AG08395 (cell line): ENCODE measurements around the gene COMP.

Experiments
- DNase-seq: peaks from one replicate; pipeline ENCODE4 v3.0.0; 2012; ENCODE audit warnings: mixed read lengths, low spot score

The COMP gene

GRCh38 chr19:18782559-18783225 is 8.4 kb downstream of the COMP start:
- no peak for DNase-seq

- DNase-seq = no peak
Measured at GRCh38 chr19:18781885-18782527, 9.1 kb downstream of the COMP start.

DNA sequence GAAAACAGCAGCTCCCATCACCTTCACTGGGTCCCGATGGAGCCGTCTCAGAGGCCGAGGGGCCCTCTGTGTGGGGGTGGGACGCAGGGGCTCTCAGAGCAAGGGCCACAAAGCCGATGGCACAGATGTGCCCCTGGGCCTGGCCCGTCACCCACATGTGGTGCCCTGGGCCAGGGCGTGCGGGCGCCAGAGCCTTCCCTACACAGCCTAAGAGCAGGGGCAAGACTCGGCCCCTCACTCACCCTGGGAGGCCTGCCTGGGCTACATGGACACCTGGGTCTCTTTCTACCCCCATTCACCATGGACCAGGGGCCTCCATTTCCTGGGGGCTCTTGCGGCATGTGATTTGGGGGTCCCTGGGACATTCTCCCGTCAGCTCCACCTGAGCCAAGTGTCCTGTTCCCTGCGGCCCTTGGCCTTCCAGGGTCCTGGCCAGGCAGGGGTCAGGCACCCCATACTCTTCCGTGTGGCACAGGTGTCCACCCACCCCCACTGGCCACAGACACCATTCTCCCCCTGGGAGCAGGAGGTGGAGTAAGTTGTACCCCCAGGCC is 10.0 kb downstream of the COMP start:
- no peak for DNase-seq

GRCh38 chr19:18780631-18781030 is 10.5 kb downstream of the COMP start:
- no peak for DNase-seq

GRCh38 chr19:18780081-18780480 is 11.0 kb downstream of the COMP start:
- no peak for DNase-seq

DNA sequence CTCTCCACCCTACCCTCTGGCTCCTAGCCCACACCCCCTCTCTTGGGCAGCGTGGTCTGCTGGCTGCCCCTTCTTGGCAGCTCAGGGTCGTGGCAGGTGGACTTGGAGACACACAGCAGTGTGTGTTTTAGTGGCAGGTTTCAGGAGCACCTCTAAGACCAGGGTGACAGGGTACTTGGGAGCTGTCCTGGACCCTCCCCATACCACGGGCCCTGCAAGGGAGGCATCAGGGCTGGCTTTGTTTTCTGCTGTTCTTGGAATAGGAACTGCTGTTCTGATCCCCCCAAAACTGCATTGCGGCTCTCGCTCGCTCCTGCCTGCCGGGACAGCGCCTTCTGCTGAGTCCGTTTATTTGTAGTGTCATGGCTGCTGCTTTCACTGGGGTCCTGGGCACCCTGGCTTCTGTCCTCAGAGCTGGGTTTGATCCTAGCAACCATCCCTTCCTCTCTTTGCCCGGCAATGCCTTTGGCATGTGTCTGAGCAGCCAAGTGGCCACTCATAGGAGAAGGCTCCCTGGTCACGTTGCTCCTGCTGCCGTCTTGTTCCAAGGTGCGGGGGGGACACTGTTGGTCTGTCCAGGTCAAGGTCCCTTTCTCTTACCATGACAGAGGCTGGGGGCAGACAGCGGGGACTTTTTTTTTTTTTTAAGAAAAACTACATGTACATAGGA is 12.1 kb downstream of the COMP start:
- no peak for DNase-seq

GRCh38 chr19:18778076-18778389 is 13.1 kb downstream of the COMP start:
- DNase-seq = no peak

- DNase-seq = no peak
Measured at GRCh38 chr19:18777301-18778075, 13.6 kb downstream of the COMP start.

GRCh38 chr19:18776736-18777135 is 14.4 kb downstream of the COMP start:
- DNase-seq = peak; percentile 74

- peak; percentile 75 for DNase-seq
Measured at GRCh38 chr19:18776288-18776594, 14.9 kb downstream of the COMP start.

- peak; percentile 89 for DNase-seq
Measured at GRCh38 chr19:18775586-18776287, 15.4 kb downstream of the COMP start.

- no peak for DNase-seq
Measured at GRCh38 chr19:18774782-18775444, 16.2 kb downstream of the COMP start.

GRCh38 chr19:18774107-18774506 is 17.0 kb downstream of the COMP start:
- no peak for DNase-seq

DNA sequence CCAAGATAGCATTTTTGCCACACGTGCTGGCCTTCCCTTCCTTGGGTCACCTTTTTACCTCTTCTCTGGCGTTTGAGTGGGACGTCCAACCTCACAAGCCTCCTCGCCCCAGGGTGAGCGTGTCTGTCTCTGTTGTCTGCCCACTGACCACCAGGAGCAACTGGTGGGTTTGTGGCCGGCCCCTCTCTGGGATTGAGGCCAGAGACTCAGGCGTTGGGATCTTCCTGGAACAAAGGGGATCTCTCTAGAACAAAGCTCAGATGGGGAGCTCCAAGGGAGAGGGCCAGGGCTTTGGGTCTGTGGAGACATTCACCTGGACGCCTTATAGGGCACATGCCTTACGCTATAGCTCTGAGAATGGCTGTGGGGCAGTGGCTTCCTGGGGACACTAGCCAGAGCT is 17.4 kb downstream of the COMP start:
- DNase-seq = no peak

GRCh38 chr19:18772620-18773587 is 18.2 kb downstream of the COMP start:
- DNase-seq = no peak

DNA sequence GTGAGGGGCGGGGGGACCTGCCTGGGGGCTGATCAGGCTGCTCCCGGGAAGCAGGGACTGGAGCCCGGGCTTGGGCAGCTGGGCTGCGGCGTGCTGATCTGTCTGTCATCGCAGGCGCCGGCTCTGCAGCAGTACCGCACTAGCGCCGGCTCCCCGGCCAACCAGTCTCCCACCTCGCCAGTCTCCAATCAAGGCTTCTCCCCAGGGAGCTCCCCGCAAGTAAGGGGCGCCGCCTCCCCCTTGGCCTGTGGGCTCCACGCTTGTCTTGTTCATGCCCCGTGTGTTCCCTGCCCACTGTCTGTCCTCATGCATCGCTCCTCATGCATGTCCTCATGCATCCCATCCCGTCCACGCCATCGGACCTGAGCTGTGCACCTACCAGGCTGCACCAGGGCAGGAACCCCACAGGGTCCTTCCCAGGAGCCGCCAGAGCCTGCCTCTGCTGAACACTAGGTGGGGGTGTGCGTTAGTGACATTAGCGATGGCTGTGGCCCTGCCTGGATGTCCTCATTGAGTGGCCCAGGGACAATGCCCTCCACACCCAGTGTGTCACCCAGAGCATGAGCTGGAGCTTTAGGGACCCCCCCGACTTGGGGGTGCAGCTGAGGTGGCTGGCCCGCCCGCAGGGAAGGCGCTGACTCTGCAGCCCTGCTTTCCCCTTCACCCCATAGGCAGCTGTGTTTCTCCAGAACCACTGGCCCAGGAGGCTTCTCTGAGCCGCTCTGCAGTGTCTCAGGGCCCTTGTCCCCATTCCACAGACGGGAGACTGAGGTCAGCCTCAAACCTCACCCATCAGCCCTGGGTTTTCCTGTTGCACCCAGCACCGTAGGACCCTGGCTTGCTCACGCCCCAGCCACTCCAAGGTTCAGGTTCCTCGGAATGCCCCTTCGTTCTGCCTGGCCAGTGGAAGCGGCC is 19.5 kb downstream of the COMP start:
- no peak for DNase-seq

DNA sequence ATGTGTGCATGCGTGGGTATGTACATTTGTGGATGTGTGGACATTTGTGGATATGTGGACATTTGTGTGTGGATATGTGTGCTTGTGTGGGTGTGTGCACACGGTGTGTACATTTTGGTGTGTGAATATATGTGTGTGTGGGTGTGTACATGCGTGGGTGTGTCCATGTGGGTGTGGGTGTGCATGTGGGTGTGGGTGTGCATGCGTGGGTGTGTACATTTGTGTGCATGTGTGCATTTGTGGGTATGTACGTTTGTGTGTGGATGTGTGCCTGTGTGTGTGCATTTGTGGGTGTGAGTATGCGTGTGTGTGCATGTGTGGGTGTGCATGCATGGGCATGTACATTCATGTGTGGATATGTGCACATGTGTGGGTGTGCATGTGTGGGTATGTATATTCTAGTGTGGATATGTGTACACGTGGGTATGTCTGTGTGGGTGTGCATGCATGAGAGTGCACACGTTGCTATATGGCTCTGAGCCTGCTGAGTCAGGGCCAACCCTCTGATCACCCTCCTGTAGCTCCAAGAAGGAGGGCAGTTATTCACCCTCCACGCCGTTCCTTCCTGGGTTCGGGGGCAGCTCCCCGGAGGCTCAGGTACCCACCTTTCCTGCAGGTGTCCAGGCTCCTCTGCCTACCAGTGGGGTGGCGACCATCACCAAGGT is 20.3 kb downstream of the COMP start:
- DNase-seq = no peak

GRCh38 chr19:18769989-18770528 is 21.0 kb downstream of the COMP start:
- DNase-seq = no peak
